Type B pancreatic cell (in vitro differentiated cells): ENCODE data around the gene BBS2. TPM values are rescaled to one million over a fixed set of nuclear protein-coding genes. Genes with fewer than 3 reads are reported as not detected.
A peak's percentile ranks its signal among the peaks of the same experiment; 100 is the strongest.

Experiments
- DNase-seq: peaks from one replicate; pipeline ENCODE4 v3.0.0; 2021; ENCODE audit warnings: mixed read lengths; ENCODE audit not compliant: unreplicated experiment; ENCODE audit errors: extremely low spot score
- H3K27ac Mint-ChIP-seq: 2 replicates; pipeline ENCODE4 v1.8.0; 2021; ENCODE audit warnings: mild to moderate bottlenecking, mixed read lengths
- H3K27me3 Mint-ChIP-seq: 2 replicates; pipeline ENCODE4 v1.8.0; 2021; ENCODE audit warnings: mixed read lengths
- H3K36me3 Mint-ChIP-seq: 2 replicates; pipeline ENCODE4 v1.8.0; 2021; ENCODE audit warnings: mixed read lengths
- H3K4me1 Mint-ChIP-seq: one replicate; pipeline ENCODE4 v1.8.0; 2021; ENCODE audit warnings: mixed read lengths; ENCODE audit not compliant: unreplicated experiment
- H3K4me3 Mint-ChIP-seq: 2 replicates; pipeline ENCODE4 v1.8.0; 2021; ENCODE audit warnings: mild to moderate bottlenecking, mixed read lengths
- H3K9me3 Mint-ChIP-seq: 2 replicates; pipeline ENCODE4 v1.8.0; 2021; ENCODE audit warnings: mixed read lengths
- CTCF ChIP-seq: fragments of 200-600 bp; sonication (generic); conservative IDR thresholded peaks from 2 replicates; pipeline ENCODE4 v1.5.0; 2021; ENCODE audit warnings: antibody characterized with exemption, mild to moderate bottlenecking
- total RNA-seq: library from RNA; stranded (reverse); gene quantifications from 2 replicates; pipeline ENCODE4 v1.2.1, GENCODE V29; 2021; ENCODE audit warnings: low replicate concordance

The BBS2 gene
- total RNA-seq, 1 donor from 2014 or later = 39.6 TPM

DNA sequence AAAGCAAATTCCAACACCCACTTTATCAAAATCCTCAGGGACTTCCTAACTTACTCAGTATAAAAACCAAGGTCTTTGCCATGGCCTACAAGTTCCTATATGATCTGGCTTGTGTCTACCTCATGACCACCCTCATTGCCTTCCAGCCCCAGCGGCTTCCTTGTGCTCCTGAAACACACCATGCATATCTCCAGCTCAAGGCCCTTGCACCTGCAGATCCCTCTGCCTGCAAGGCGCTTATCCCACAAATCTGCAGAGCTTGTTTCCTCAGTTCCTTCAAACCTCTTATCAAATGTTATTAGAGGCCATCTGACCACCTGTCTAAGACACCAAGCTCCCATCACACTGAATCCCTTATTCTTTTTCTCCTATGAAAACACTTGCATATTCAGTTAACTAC lies 2.6 kb downstream of the BBS2 start:
- Mint-ChIP-seq H3K4me3 (no peak overlapping the region), H3K4me1 (peaks cover 18% of the 10 kb centered on the region), H3K27me3 (no peaks in the 10 kb centered on the region), H3K9me3 (peaks cover 6% of the 10 kb centered on the region), H3K27ac (no peak overlapping the region), H3K36me3 (peaks cover 10% of the 10 kb centered on the region)
- DNase-seq = no peak
- no peak for TF ChIP-seq CTCF

DNA sequence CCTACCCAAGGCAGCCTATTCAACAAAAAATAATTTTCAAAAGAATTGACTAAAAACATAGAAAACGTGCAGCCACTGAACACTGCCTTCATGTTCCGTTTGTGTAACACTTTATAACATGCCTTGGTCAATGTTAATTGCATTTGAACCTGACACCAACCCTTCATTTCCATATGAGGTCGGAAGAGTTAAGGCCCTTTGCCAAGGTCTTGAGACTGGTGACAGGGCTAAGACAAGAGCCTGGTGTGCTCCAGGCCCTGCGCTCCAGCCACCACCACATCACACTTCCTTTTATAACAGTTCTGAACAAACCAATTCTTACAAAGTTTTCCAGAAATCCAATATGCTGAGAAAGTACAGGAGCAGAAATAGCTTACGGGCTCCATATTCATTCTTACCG lies 4.2 kb downstream of the BBS2 start:
- H3K4me3 Mint-ChIP-seq = no peak overlapping the region
- no peak for TF ChIP-seq CTCF

GRCh38 chr16:56514845-56515244 lies 5.0 kb downstream of the BBS2 start:
- Mint-ChIP-seq H3K27me3 (no peaks in the 10 kb centered on the region), H3K4me3 (no peak overlapping the region), H3K27ac (no peak overlapping the region), H3K4me1 (peaks cover 9% of the 10 kb centered on the region), H3K9me3 (no peaks in the 10 kb centered on the region), H3K36me3 (peaks cover 30% of the 10 kb centered on the region)
- TF ChIP-seq CTCF = no peak
- no peak for DNase-seq

More for the DNA sequence above, 4.2 kb downstream of the BBS2 start:
- no peaks in the 10 kb centered on the region for H3K27me3 Mint-ChIP-seq
- peaks cover 17% of the 10 kb centered on the region for H3K4me1 Mint-ChIP-seq
- H3K36me3 Mint-ChIP-seq = peaks cover 24% of the 10 kb centered on the region
- DNase-seq = no peak
- no peak overlapping the region for H3K27ac Mint-ChIP-seq
- peaks cover 5% of the 10 kb centered on the region for H3K9me3 Mint-ChIP-seq

DNA sequence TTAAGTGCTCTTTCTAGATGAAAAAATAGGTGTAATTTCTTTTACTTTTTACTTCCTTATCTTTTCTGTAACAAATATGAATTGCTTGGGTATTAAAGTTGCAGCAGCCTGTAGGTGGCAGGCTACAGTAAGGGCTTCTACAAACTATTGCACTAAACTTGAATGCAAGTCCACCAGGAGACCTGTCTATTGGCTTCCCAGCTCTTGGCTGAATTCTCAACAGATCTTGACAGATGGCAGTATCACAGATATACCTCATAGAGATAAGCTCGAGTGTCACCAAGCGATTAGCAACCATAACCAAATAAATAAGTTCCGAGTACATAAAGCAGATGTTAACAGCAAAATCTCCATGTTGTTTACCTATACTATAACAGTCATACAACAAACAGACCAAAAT lies 5.9 kb downstream of the BBS2 start:
- no peaks in the 10 kb centered on the region for H3K9me3 Mint-ChIP-seq
- H3K4me3 Mint-ChIP-seq = no peak overlapping the region
- no peaks in the 10 kb centered on the region for H3K27me3 Mint-ChIP-seq
- H3K36me3 Mint-ChIP-seq = peaks cover 33% of the 10 kb centered on the region
- H3K4me1 Mint-ChIP-seq = peaks cover 9% of the 10 kb centered on the region
- DNase-seq = no peak
- H3K27ac Mint-ChIP-seq = no peak overlapping the region
- TF ChIP-seq CTCF = peak; percentile 78

- no peak for DNase-seq
- TF ChIP-seq CTCF = no peak
- H3K27ac Mint-ChIP-seq = no peak overlapping the region
- H3K27me3 Mint-ChIP-seq = no peaks in the 10 kb centered on the region
- H3K9me3 Mint-ChIP-seq = no peaks in the 10 kb centered on the region
- peaks cover 33% of the 10 kb centered on the region for H3K36me3 Mint-ChIP-seq
- H3K4me1 Mint-ChIP-seq = peaks cover 9% of the 10 kb centered on the region
- no peak overlapping the region for H3K4me3 Mint-ChIP-seq
Measured at GRCh38 chr16:56513091-56513490, 6.7 kb downstream of the BBS2 start.

DNA sequence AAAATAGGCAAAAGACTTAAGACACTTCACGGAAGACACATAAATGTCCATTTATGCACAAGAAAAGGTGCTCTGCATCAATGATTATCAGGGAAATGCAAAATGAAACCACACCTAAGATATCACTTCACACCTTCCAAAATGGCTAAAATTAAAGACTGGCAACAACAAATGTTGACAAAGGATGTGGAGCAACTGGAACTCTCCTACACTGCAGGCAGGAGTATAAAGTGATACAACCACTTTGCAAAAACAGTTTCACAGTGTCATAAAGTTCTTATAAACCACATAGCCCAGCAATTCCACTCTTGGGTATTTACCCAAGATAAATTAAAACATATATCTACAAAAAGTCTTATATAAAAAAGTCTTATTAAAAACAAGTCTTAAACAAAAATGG lies 7.8 kb downstream of the BBS2 start:
- Mint-ChIP-seq H3K9me3 (no peaks in the 10 kb centered on the region), H3K36me3 (peaks cover 36% of the 10 kb centered on the region), H3K27ac (no peak overlapping the region), H3K4me3 (no peak overlapping the region), H3K4me1 (peaks cover 12% of the 10 kb centered on the region), H3K27me3 (no peaks in the 10 kb centered on the region)
- no peak for TF ChIP-seq CTCF
- DNase-seq = no peak
